GM12878 (cell line): ENCODE measurements around the gene MMP14. TPM values are rescaled to one million over a fixed set of nuclear protein-coding genes. Genes with fewer than 3 reads are reported as not detected.

ENCODE experiments used
- BHLHE40 ChIP-seq, 2 experiments: fragments of 450-650 bp in 1 of 2; IDR thresholded peaks; 2 replicates each; pipeline ENCODE4 v1.6.1; 2011 to 2017; ENCODE audit warnings: low read depth in 2 of 2, borderline replicate concordance in 1 of 2, improper control_type of control experiment in 1 of 2, low read length in 1 of 2, mild to moderate bottlenecking in 1 of 2
- BRCA1 ChIP-seq: IDR thresholded peaks from 2 replicates; pipeline ENCODE4 v1.6.1; 2011; ENCODE audit warnings: low read depth, low read length, improper control_type of control experiment
- CHD4 ChIP-seq: fragments of 200-600 bp; sonication (generic); IDR thresholded peaks from 2 replicates; pipeline ENCODE4 v1.6.1; 2016; ENCODE audit warnings: mild to moderate bottlenecking
- ESRRA ChIP-seq: IDR thresholded peaks from 2 replicates; pipeline ENCODE4 v1.6.1; 2012; ENCODE audit warnings: mild to moderate bottlenecking, low read length, improper control_type of control experiment
- EZH2 ChIP-seq: IDR thresholded peaks from 2 replicates; pipeline ENCODE4 v1.6.1; 2012; ENCODE audit warnings: low read depth, mild to moderate bottlenecking, control low read depth, inconsistent platforms, low read length, borderline replicate concordance; ENCODE audit not compliant: control insufficient read depth
- HDGF ChIP-seq: fragments of 450-650 bp; IDR thresholded peaks from 2 replicates; pipeline ENCODE4 v1.6.1; 2016; ENCODE audit warnings: antibody characterized with exemption
- IRF4 ChIP-seq: IDR thresholded peaks from 2 replicates; pipeline ENCODE4 v1.6.1; 2011; ENCODE audit warnings: low read depth, low read length
- LARP7 ChIP-seq: fragments of 450-650 bp; IDR thresholded peaks from 2 replicates; pipeline ENCODE4 v1.6.1; 2017; ENCODE audit warnings: mild to moderate bottlenecking
- MYB ChIP-seq: fragments of 150-350 bp; IDR thresholded peaks from 2 replicates; pipeline ENCODE4 v1.6.1; 2014; ENCODE audit warnings: mild to moderate bottlenecking, low read depth, low read length, borderline replicate concordance
- RAD21 ChIP-seq: IDR thresholded peaks from 2 replicates; pipeline ENCODE4 v1.6.1; 2011; ENCODE audit warnings: mild to moderate bottlenecking, low read depth, low read length, moderate library complexity; ENCODE audit not compliant: insufficient read depth
- RCOR1 ChIP-seq: conservative IDR thresholded peaks from 2 replicates; pipeline ENCODE4 v1.6.1; 2012; ENCODE audit warnings: low read depth, low read length, improper control_type of control experiment
- RELA ChIP-seq: fragments of 450-650 bp; IDR thresholded peaks from 2 replicates; pipeline ENCODE4 v1.8.0; 2014; ENCODE audit warnings: borderline replicate concordance; ENCODE audit not compliant: partially characterized antibody
- RUNX3 ChIP-seq: IDR thresholded peaks from 2 replicates; pipeline ENCODE4 v1.6.1; 2012; ENCODE audit warnings: low read length, inconsistent platforms
- SIN3A ChIP-seq: IDR thresholded peaks from 2 replicates; pipeline ENCODE4 v1.6.1; 2012; ENCODE audit warnings: low read depth, low read length, improper control_type of control experiment
- SMAD1 ChIP-seq: fragments of 450-650 bp; IDR thresholded peaks from 2 replicates; pipeline ENCODE4 v1.6.1; 2018; ENCODE audit warnings: mild to moderate bottlenecking, low read depth; ENCODE audit not compliant: partially characterized antibody
- SMARCA5 ChIP-seq: fragments of 450-650 bp; IDR thresholded peaks from 2 replicates; pipeline ENCODE4 v1.6.1; 2017; ENCODE audit warnings: mild to moderate bottlenecking
- SPI1 ChIP-seq: IDR thresholded peaks from 2 replicates; pipeline ENCODE4 v1.6.1; 2011; ENCODE audit warnings: low read depth, mild to moderate bottlenecking, low read length, moderate library complexity, borderline replicate concordance; ENCODE audit not compliant: insufficient read depth
- STAT3 ChIP-seq: IDR thresholded peaks from 2 replicates; pipeline ENCODE4 v1.6.1; 2011; ENCODE audit warnings: low read depth, low read length, improper control_type of control experiment
- TARDBP ChIP-seq: IDR thresholded peaks from 2 replicates; pipeline ENCODE4 v1.6.1; 2016; ENCODE audit warnings: borderline replicate concordance
- polyA plus RNA-seq, 11 experiments: library from polyadenylated mRNA; depleted of rRNA in 4 of 11; unstranded in 6 of 11; stranded (reverse) in 5 of 11; fragments of >200 nt; fragmentation: Nextera tagmentation in 4 of 11; fragmentation: Illumina TruSeq in 1 of 11; extraction: Ambion mirVana in 4 of 11; extraction: Trizol in 1 of 11; gene quantifications; 1 replicate in 1 of 11; 2 replicates in 10 of 11; pipeline versions ENCODE4 v1.2.1 to v1.2.3, GENCODE V29; 2011 to 2016; ENCODE audit warnings: inconsistent platforms in 2 of 11, missing spikeins in 2 of 11, low read depth in 1 of 11
- total RNA-seq, 4 experiments: library from RNA; depleted of rRNA in 3 of 4; stranded (reverse); fragments of >200 nt in 3 of 4; fragmentation: Illumina TruSeq in 1 of 4; extraction: Trizol in 1 of 4; gene quantifications; 2 replicates each; pipeline versions ENCODE4 v1.2.1 to v1.2.3, GENCODE V29; 2013 to 2021
- TF ChIP-seq, protein P1 (sequence below): IDR thresholded peaks from 2 replicates; pipeline ENCODE4 v1.6.1; 2011; ENCODE audit warnings: low read depth, low read length, improper control_type of control experiment, borderline replicate concordance
- TF ChIP-seq, protein P2 (sequence below): fragments of 450-650 bp; IDR thresholded peaks from 2 replicates; pipeline ENCODE4 v1.6.1; 2017; ENCODE audit warnings: mild to moderate bottlenecking, low read depth, inconsistent platforms; ENCODE audit not compliant: poor library complexity, severe bottlenecking
- TF ChIP-seq, protein P3 (sequence below): fragments of 450-650 bp; IDR thresholded peaks from 2 replicates; pipeline ENCODE4 v1.6.1; 2016; ENCODE audit warnings: mild to moderate bottlenecking

Gene MMP14
- total and polyA plus RNA-seq, 10 of the 15 experiments (the other 5 are each of a cell fraction or from before 2014, with no cell fraction given) = 0.31 to 1.9 (median 0.70) TPM; not detected in 2

DNA sequence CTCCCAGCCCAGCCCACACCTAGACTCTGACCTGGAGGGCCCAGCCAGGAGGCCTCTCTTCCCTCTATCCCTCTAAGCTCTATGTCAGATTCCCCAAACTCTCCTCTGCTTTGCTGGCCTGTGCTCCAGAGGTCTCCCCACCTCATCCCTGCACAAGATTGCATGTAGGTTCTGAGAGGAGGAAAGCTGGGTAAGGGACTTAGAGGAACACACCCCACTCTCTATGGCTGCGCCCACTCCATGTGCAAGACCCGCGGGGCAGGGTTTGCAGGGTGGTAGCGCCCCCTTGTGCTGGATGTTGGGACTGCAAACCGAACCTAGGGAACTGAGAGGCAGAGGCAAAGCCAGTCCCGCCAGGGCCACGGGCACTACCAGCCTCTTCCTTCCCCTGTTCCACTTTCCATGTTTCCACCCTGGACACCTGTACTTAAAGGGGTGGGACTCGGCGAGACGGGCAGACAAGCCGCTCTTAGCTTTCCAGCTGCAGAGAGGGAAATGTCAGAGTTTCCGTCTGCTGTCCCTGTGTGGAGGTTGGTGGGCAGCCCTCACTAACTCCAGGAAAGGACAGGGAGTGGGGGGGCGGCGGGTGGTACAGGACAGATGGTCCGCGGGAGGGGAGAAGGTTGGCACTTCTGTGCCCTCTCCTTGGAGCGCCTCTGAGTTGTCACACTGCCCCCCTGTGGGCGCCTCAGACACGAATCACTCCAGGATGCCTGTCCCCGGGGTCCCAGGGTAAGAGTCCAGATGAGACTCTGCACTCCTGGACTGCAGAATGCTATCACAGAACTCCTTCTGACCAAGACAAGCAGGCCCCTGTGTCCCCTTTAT, 16.8 kb downstream of the MMP14 start (continued):
- TF ChIP-seq MYB (no peak), RELA (peak; percentile 37), SMAD1 (no peak), RCOR1 (0 out of 2 replicates have a peak, but pooled peaks have one; percentile 20), SIN3A (peak; percentile 42; the same call in 1 of the 2 replicates), CHD4 (no peak), SMARCA5 (peak; percentile 95; the same call in 1 of the 2 replicates), RAD21 (peak; percentile 98), EZH2 (no peak), TARDBP (0 out of 2 replicates have a peak, but pooled peaks have one; percentile 49), ESRRA (no peak), IRF4 (peak; percentile 54; the same call in 1 of the 2 replicates), BRCA1 (no peak), BHLHE40 (IDR thresholded peaks at IDR 0.05; ENCODE audit: borderline replicate concordance in 1 of 2, low read depth in 2 of 2, low read length in 1 of 2) (peak; percentile 10 to 17; a peak in 1 of 4 replicates), HDGF (peak; percentile 62; the same call in 1 of the 2 replicates), STAT3 (no peak), LARP7 (peak; percentile 78; the same call in 1 of the 2 replicates), SPI1 (peak; percentile 31; the same call in 1 of the 2 replicates), RUNX3 (no peak; the same call in none of the 2 replicates)
- TF ChIP-seq, protein P1, sequence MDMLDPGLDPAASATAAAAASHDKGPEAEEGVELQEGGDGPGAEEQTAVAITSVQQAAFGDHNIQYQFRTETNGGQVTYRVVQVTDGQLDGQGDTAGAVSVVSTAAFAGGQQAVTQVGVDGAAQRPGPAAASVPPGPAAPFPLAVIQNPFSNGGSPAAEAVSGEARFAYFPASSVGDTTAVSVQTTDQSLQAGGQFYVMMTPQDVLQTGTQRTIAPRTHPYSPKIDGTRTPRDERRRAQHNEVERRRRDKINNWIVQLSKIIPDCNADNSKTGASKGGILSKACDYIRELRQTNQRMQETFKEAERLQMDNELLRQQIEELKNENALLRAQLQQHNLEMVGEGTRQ = no peak
- TF ChIP-seq, protein P2, sequence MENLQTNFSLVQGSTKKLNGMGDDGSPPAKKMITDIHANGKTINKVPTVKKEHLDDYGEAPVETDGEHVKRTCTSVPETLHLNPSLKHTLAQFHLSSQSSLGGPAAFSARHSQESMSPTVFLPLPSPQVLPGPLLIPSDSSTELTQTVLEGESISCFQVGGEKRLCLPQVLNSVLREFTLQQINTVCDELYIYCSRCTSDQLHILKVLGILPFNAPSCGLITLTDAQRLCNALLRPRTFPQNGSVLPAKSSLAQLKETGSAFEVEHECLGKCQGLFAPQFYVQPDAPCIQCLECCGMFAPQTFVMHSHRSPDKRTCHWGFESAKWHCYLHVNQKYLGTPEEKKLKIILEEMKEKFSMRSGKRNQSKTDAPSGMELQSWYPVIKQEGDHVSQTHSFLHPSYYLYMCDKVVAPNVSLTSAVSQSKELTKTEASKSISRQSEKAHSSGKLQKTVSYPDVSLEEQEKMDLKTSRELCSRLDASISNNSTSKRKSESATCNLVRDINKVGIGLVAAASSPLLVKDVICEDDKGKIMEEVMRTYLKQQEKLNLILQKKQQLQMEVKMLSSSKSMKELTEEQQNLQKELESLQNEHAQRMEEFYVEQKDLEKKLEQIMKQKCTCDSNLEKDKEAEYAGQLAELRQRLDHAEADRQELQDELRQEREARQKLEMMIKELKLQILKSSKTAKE = peak; percentile 32
- TF ChIP-seq, protein P3, sequence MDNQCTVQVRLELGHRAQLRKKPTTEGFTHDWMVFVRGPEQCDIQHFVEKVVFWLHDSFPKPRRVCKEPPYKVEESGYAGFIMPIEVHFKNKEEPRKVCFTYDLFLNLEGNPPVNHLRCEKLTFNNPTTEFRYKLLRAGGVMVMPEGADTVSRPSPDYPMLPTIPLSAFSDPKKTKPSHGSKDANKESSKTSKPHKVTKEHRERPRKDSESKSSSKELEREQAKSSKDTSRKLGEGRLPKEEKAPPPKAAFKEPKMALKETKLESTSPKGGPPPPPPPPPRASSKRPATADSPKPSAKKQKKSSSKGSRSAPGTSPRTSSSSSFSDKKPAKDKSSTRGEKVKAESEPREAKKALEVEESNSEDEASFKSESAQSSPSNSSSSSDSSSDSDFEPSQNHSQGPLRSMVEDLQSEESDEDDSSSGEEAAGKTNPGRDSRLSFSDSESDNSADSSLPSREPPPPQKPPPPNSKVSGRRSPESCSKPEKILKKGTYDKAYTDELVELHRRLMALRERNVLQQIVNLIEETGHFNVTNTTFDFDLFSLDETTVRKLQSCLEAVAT = peak; percentile 70; the same call in 1 of the 2 replicates
